Effector memory CD4-positive, alpha-beta T cell (primary cell): Measurements from ENCODE around the gene PTPRN2.

ENCODE experiments used
- DNase-seq, 3 donors: peaks; one replicate each; pipeline ENCODE4 v3.0.0-alpha.2; 2020
- H3K27ac ChIP-seq: 2 replicates; pipeline ENCODE4 v1.7.0; 2013; ENCODE audit warnings: mild to moderate bottlenecking, low read length, moderate library complexity; ENCODE audit not compliant: insufficient read depth, poor library complexity, severe bottlenecking
- H3K27me3 ChIP-seq: replicated peaks from 2 replicates; pipeline ENCODE4 v1.7.0; 2013; ENCODE audit warnings: mild to moderate bottlenecking, low read length; ENCODE audit not compliant: insufficient read depth, control insufficient read depth, poor library complexity, severe bottlenecking
- H3K36me3 ChIP-seq: 2 replicates; pipeline ENCODE4 v1.7.0; 2013; ENCODE audit warnings: mild to moderate bottlenecking, low read length, moderate library complexity; ENCODE audit not compliant: control insufficient read depth, insufficient read depth
- H3K4me1 ChIP-seq: 2 replicates; pipeline ENCODE4 v1.7.0; 2013; ENCODE audit warnings: low read length, mild to moderate bottlenecking; ENCODE audit not compliant: control insufficient read depth, insufficient read depth, poor library complexity, severe bottlenecking
- H3K4me3 ChIP-seq: 2 replicates; pipeline ENCODE4 v1.7.0; 2013; ENCODE audit warnings: low read length, low read depth, mild to moderate bottlenecking; ENCODE audit not compliant: insufficient read depth, poor library complexity, severe bottlenecking
- H3K9me3 ChIP-seq: 2 replicates; pipeline ENCODE4 v1.7.0; 2013; ENCODE audit warnings: mild to moderate bottlenecking, low read length, moderate library complexity; ENCODE audit not compliant: control insufficient read depth

Gene PTPRN2

GRCh38 chr7:158486919-158487318 is 100.7 kb downstream of the PTPRN2 start:
- Histone ChIP-seq H3K4me3 (no peak overlapping the region), H3K9me3 (no peaks in the 10 kb centered on the region), H3K4me1 (no peaks in the 10 kb centered on the region), H3K36me3 (no peaks in the 10 kb centered on the region), H3K27me3 (no peaks in the 10 kb centered on the region), H3K27ac (no peak overlapping the region)
- DNase-seq, result no peak

GRCh38 chr7:158484801-158485531 is 102.7 kb downstream of the PTPRN2 start:
- H3K4me3 ChIP-seq, result no peak overlapping the region
- no peaks in the 10 kb centered on the region for H3K4me1 ChIP-seq
- H3K36me3 ChIP-seq, result no peaks in the 10 kb centered on the region
- no peaks in the 10 kb centered on the region for H3K27me3 ChIP-seq
- no peaks in the 10 kb centered on the region for H3K9me3 ChIP-seq
- no peak overlapping the region for H3K27ac ChIP-seq
- DNase-seq, result no peak

GRCh38 chr7:158482480-158482879 is 105.1 kb downstream of the PTPRN2 start:
- H3K4me1 ChIP-seq, result no peaks in the 10 kb centered on the region
- H3K27ac ChIP-seq, result no peak overlapping the region
- no peaks in the 10 kb centered on the region for H3K36me3 ChIP-seq
- H3K9me3 ChIP-seq, result no peaks in the 10 kb centered on the region
- H3K4me3 ChIP-seq, result no peak overlapping the region
- DNase-seq, result no peak
- H3K27me3 ChIP-seq, result no peaks in the 10 kb centered on the region

- H3K4me1 ChIP-seq, result no peaks in the 10 kb centered on the region
- H3K36me3 ChIP-seq, result no peaks in the 10 kb centered on the region
- no peaks in the 10 kb centered on the region for H3K9me3 ChIP-seq
- H3K27me3 ChIP-seq, result no peaks in the 10 kb centered on the region
- no peak overlapping the region for H3K27ac ChIP-seq
- H3K4me3 ChIP-seq, result no peak overlapping the region
- no peak for DNase-seq
Observed at GRCh38 chr7:158479664-158480025, 108.0 kb downstream of the PTPRN2 start.

- no peak overlapping the region for H3K4me3 ChIP-seq
- H3K4me1 ChIP-seq, result no peaks in the 10 kb centered on the region
- no peaks in the 10 kb centered on the region for H3K9me3 ChIP-seq
- no peak overlapping the region for H3K27ac ChIP-seq
- H3K27me3 ChIP-seq, result no peaks in the 10 kb centered on the region
- no peak for DNase-seq
- no peaks in the 10 kb centered on the region for H3K36me3 ChIP-seq
Observed at GRCh38 chr7:158479021-158479663, 108.5 kb downstream of the PTPRN2 start.

GRCh38 chr7:158477866-158478265 is 109.8 kb downstream of the PTPRN2 start:
- no peaks in the 10 kb centered on the region for H3K27me3 ChIP-seq
- no peak overlapping the region for H3K27ac ChIP-seq
- no peaks in the 10 kb centered on the region for H3K4me1 ChIP-seq
- DNase-seq, result no peak
- no peaks in the 10 kb centered on the region for H3K9me3 ChIP-seq
- H3K36me3 ChIP-seq, result no peaks in the 10 kb centered on the region
- no peak overlapping the region for H3K4me3 ChIP-seq

- H3K4me1 ChIP-seq, result no peaks in the 10 kb centered on the region
- H3K27ac ChIP-seq, result no peak overlapping the region
- H3K36me3 ChIP-seq, result no peaks in the 10 kb centered on the region
- H3K9me3 ChIP-seq, result no peaks in the 10 kb centered on the region
- no peak overlapping the region for H3K4me3 ChIP-seq
- H3K27me3 ChIP-seq, result no peaks in the 10 kb centered on the region
- no peak for DNase-seq
Observed at GRCh38 chr7:158476331-158476932, 111.2 kb downstream of the PTPRN2 start.

- Histone ChIP-seq H3K36me3 (no peaks in the 10 kb centered on the region), H3K27me3 (no peaks in the 10 kb centered on the region), H3K4me1 (no peaks in the 10 kb centered on the region), H3K9me3 (no peaks in the 10 kb centered on the region), H3K4me3 (no peak overlapping the region), H3K27ac (no peak overlapping the region)
- DNase-seq, result no peak
Observed at GRCh38 chr7:158475679-158476052, 112.0 kb downstream of the PTPRN2 start.

- H3K36me3 ChIP-seq, result no peaks in the 10 kb centered on the region
- H3K4me3 ChIP-seq, result no peak overlapping the region
- no peaks in the 10 kb centered on the region for H3K9me3 ChIP-seq
- no peak for DNase-seq
- no peaks in the 10 kb centered on the region for H3K27me3 ChIP-seq
- no peaks in the 10 kb centered on the region for H3K4me1 ChIP-seq
- no peak overlapping the region for H3K27ac ChIP-seq
Observed at GRCh38 chr7:158475036-158475678, 112.5 kb downstream of the PTPRN2 start.

- no peak overlapping the region for H3K27ac ChIP-seq
- H3K27me3 ChIP-seq, result no peaks in the 10 kb centered on the region
- H3K4me1 ChIP-seq, result no peaks in the 10 kb centered on the region
- no peak for DNase-seq
- no peak overlapping the region for H3K4me3 ChIP-seq
- no peaks in the 10 kb centered on the region for H3K36me3 ChIP-seq
- no peaks in the 10 kb centered on the region for H3K9me3 ChIP-seq
Observed at GRCh38 chr7:158474488-158474887, 113.1 kb downstream of the PTPRN2 start.
